NT2/D1 (cell line): ENCODE results near the gene CSRP2.

ENCODE experiments used
- DNase-seq: peaks from one replicate; pipeline ENCODE4 v3.0.0-alpha.2; 2011; ENCODE audit warnings: low read depth, low spot score
- H3K27me3 ChIP-seq: 2 replicates; pipeline ENCODE4 v1.6.0; 2011; ENCODE audit warnings: mild to moderate bottlenecking; ENCODE audit not compliant: insufficient read length, insufficient read depth
- H3K36me3 ChIP-seq: 2 replicates; pipeline ENCODE4 v1.6.1; 2011; ENCODE audit warnings: mild to moderate bottlenecking, low read length, mixed read lengths; ENCODE audit not compliant: insufficient read depth, insufficient read length
- H3K4me1 ChIP-seq: 2 replicates; pipeline ENCODE4 v1.5.1; 2011; ENCODE audit not compliant: insufficient read depth, insufficient read length
- H3K4me3 ChIP-seq: 2 replicates; pipeline ENCODE4 v1.5.1; 2011; ENCODE audit warnings: low read depth; ENCODE audit not compliant: insufficient read length
- H3K9ac ChIP-seq: 2 replicates; pipeline ENCODE4 v1.6.0; 2011; ENCODE audit warnings: low read depth; ENCODE audit not compliant: insufficient read length
- H3K9me3 ChIP-seq: 2 replicates; pipeline ENCODE4 v1.5.1; 2011; ENCODE audit warnings: mild to moderate bottlenecking, low read length; ENCODE audit not compliant: insufficient read depth
- SUZ12 ChIP-seq: IDR thresholded peaks from 2 replicates; pipeline ENCODE4 v1.6.1; 2011; ENCODE audit not compliant: insufficient read length, insufficient read depth; ENCODE audit errors: extremely low read depth
- YY1 ChIP-seq: IDR thresholded peaks from 2 replicates; pipeline ENCODE4 v1.6.1; 2011; ENCODE audit not compliant: insufficient read length, insufficient read depth
- ZNF274 ChIP-seq: IDR thresholded peaks from 2 replicates; pipeline ENCODE4 v1.6.1; 2011; ENCODE audit warnings: mild to moderate bottlenecking, low read depth, low read length

CSRP2 gene

GRCh38 chr12:76856018-76856644 lies 22.7 kb downstream of the CSRP2 start:
- Histone ChIP-seq H3K9me3 (no peaks in the 10 kb centered on the region), H3K4me1 (no peaks in the 10 kb centered on the region), H3K27me3 (no peaks in the 10 kb centered on the region), H3K9ac (no peak overlapping the region), H3K36me3 (peaks cover 63% of the 10 kb centered on the region), H3K4me3 (no peak overlapping the region)
- TF ChIP-seq YY1 (no peak), SUZ12 (no peak), ZNF274 (no peak)
- DNase-seq: no peak

- Histone ChIP-seq H3K36me3 (peaks cover 63% of the 10 kb centered on the region), H3K4me3 (no peak overlapping the region), H3K27me3 (no peaks in the 10 kb centered on the region), H3K9ac (no peak overlapping the region), H3K9me3 (no peaks in the 10 kb centered on the region), H3K4me1 (no peaks in the 10 kb centered on the region)
- DNase-seq: no peak
- TF ChIP-seq SUZ12: no peak
- no peak for TF ChIP-seq ZNF274
- no peak for TF ChIP-seq YY1
Measured at GRCh38 chr12:76855271-76855670, 23.5 kb downstream of the CSRP2 start.

GRCh38 chr12:76852106-76852505 lies 26.7 kb downstream of the CSRP2 start:
- H3K36me3 ChIP-seq: peaks cover 56% of the 10 kb centered on the region
- no peaks in the 10 kb centered on the region for H3K4me1 ChIP-seq
- no peak for DNase-seq
- no peak overlapping the region for H3K9ac ChIP-seq
- TF ChIP-seq YY1: no peak
- no peak for TF ChIP-seq ZNF274
- no peak for TF ChIP-seq SUZ12
- no peaks in the 10 kb centered on the region for H3K27me3 ChIP-seq
- no peaks in the 10 kb centered on the region for H3K9me3 ChIP-seq
- no peak overlapping the region for H3K4me3 ChIP-seq

GRCh38 chr12:76848132-76848531 lies 30.7 kb downstream of the CSRP2 start:
- H3K9ac ChIP-seq: no peak overlapping the region
- H3K4me3 ChIP-seq: no peak overlapping the region
- H3K4me1 ChIP-seq: no peaks in the 10 kb centered on the region
- no peaks in the 10 kb centered on the region for H3K9me3 ChIP-seq
- no peak for TF ChIP-seq SUZ12
- TF ChIP-seq ZNF274: no peak
- TF ChIP-seq YY1: no peak
- peaks cover 59% of the 10 kb centered on the region for H3K36me3 ChIP-seq
- H3K27me3 ChIP-seq: no peaks in the 10 kb centered on the region
- no peak for DNase-seq

- H3K9ac ChIP-seq: no peak overlapping the region
- peaks cover 55% of the 10 kb centered on the region for H3K36me3 ChIP-seq
- H3K27me3 ChIP-seq: no peaks in the 10 kb centered on the region
- TF ChIP-seq SUZ12 (no peak), YY1 (no peak), ZNF274 (no peak)
- no peak overlapping the region for H3K4me3 ChIP-seq
- DNase-seq: no peak
- no peaks in the 10 kb centered on the region for H3K4me1 ChIP-seq
- no peaks in the 10 kb centered on the region for H3K9me3 ChIP-seq
Measured at GRCh38 chr12:76847260-76847659, 31.6 kb downstream of the CSRP2 start.

GRCh38 chr12:76836633-76837032 lies 42.2 kb downstream of the CSRP2 start:
- H3K4me3 ChIP-seq: no peak overlapping the region
- peaks cover 4% of the 10 kb centered on the region for H3K36me3 ChIP-seq
- no peaks in the 10 kb centered on the region for H3K4me1 ChIP-seq
- no peak for TF ChIP-seq SUZ12
- no peak for TF ChIP-seq ZNF274
- no peak for TF ChIP-seq YY1
- DNase-seq: no peak
- H3K27me3 ChIP-seq: no peaks in the 10 kb centered on the region
- no peak overlapping the region for H3K9ac ChIP-seq
- no peaks in the 10 kb centered on the region; the same call in 1 of the 2 replicates for H3K9me3 ChIP-seq

- Histone ChIP-seq H3K9ac (no peak overlapping the region), H3K4me3 (no peak overlapping the region), H3K9me3 (no peaks in the 10 kb centered on the region; the same call in 1 of the 2 replicates), H3K4me1 (no peaks in the 10 kb centered on the region), H3K27me3 (no peaks in the 10 kb centered on the region), H3K36me3 (peaks cover 46% of the 10 kb centered on the region)
- no peak for DNase-seq
- no peak for TF ChIP-seq YY1
- TF ChIP-seq ZNF274: no peak
- no peak for TF ChIP-seq SUZ12
Measured at GRCh38 chr12:76830436-76830835, 48.4 kb downstream of the CSRP2 start.
